Sigmoid colon (tissue), 4 donors: Measurements from ENCODE around the gene IQGAP2.

Source experiments
- CTCF ChIP-seq, 4 experiments: fragments of 450-650 bp in 3 of 4; fragments of 200-600 bp in 1 of 4; IDR thresholded peaks; one replicate each; pipeline ENCODE4 v1.5.1; 2016 to 2019; ENCODE audit warnings: antibody characterized with exemption in 4 of 4, mild to moderate bottlenecking in 3 of 4, moderate library complexity in 2 of 4
- EP300 ChIP-seq, 4 donors: sonication (generic); formaldehyde crosslinking; IDR thresholded peaks; one replicate each; pipeline ENCODE4 v1.6.1; 2017; ENCODE audit warnings: antibody characterized with exemption in 4 of 4
- POLR2A ChIP-seq, 2 donors: fragments of 450-650 bp; IDR thresholded peaks; one replicate each; pipeline ENCODE4 v1.6.1; 2016; ENCODE audit warnings: antibody characterized with exemption in 2 of 2, mild to moderate bottlenecking in 2 of 2, moderate library complexity in 2 of 2

GRCh38 chr5:76553251-76553650, 150.2 kb downstream of the IQGAP2 start:
- no peak for TF ChIP-seq CTCF (IDR thresholded peaks at IDR 0.05)
- TF ChIP-seq POLR2A (IDR thresholded peaks at IDR 0.05), result no peak
- TF ChIP-seq EP300 (IDR thresholded peaks at IDR 0.05), result no peak
